Embryonic facial prominence (tissue), 1 donor: ENCODE measurements around the gene DUOXA1.

Source experiments
- DNase-seq: peaks from one replicate; pipeline ENCODE4 v3.0.0-alpha.2; 2016; ENCODE audit errors: extremely low spot score

Gene DUOXA1

DNA sequence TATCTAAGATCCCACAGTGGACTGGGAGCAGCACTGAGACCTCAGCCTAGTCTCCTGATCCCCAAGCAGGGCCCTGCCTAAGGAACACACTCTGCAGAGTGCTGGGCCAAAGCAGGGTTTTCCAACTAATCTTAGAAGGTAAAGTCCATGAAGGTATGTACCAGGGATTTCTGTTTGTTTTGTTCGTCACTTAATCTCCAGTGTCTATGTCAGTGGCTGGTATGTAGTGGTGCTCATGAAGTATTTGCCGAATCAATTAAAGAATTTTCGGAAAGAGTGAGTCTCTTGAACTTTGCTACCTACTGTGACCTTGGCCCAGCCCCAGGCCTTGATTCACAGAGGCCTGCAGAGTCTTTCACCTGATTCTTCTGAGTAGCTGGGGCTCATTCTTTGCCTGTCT, 1.8 kb upstream of the DUOXA1 start:
- no peak for DNase-seq

DNA sequence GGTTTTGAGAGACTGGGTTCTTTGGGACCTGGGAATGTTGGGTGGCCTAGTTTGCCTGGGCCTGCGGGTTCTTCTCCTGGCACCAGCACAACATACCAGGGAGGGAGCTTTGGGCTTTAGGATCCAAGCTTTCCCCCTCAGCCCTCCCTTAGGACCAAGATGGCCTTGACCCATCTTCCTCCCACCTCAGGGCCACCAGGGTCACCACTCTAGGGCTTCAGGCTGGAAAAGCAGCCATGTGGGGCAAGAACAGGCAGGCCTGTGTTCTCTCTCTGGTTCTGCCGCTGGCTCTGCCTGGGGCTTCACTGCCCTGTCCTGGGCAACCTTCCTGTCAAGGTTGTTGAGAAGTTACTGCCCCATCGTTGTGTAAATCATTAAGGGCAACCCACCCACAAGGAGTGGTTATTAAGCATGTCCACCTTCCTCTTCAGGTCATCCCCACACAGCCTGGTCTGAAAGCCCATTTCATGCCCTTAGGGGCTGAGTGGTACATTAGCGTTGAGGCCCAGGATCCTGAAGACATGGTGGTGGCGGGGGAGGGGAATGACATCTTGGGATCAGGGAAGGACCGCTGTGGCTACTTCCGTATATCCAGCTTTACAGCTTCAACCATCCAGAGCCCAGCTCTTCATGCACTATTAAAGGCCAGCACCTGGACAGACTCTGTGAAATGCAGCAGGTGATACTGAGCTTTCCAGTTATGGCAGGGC, 767 bp upstream of the DUOXA1 start:
- no peak for DNase-seq

DNA sequence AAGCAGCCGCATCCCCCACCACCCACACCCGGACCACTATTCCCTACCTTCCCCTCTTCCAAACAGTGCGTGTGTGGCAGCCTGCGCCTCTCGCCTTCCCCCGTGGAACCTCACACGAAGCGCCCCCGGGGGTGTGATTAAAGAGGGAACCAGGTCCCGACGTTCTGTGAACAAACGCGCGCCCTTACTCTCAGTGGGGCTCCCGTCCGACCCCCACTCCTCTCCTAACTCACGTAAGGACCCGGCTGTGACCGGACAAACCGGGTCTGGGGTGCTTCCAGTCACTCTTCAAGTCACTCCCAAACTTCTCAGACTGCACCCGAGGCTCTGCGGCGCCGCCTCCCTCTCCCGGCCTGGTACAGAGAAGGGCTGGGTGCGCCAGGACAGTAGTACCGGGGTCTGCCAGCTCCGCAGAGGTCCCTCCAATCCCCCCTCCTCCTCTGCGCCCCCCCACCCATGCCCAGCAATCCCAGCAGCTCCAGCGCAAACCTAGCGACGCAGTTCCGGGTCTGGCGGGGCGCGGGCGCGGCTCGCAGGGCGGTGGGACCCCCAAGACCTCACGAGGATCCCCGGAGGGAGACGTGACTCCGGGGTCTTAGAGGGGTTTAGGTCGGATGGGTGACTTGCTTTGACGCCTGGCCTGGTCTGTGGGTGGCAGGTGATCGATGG, 574 bp downstream of the DUOXA1 start:
- DNase-seq = no peak

DNA sequence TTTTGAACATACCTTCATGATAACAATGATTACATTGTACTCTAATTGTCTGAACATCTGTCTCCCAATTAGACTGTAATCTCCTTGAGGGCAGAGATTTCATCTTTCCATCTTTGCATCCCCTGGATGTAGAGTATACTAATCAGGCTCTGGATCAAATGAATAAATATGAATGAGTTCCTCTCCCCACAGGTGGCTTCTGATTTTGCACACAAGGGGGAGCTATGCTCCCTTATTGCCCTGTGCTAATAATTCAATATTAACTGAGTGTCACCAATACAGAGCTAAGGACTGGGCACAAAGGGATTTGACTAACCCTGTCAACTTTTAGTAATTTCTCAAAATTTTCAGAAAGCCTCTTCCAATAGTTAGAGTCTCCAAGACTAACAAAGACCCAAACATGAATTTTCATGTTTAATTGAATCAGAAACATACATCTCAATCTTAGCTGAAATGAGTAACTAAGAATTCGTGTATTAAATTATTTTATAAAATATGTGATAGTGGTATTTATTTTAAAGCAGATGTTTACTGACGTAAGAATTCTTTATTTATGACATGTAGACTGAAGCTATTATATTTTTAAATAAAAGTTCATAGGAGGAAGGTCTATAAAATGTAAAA, 3.0 kb downstream of the DUOXA1 start:
- DNase-seq = no peak

DNA sequence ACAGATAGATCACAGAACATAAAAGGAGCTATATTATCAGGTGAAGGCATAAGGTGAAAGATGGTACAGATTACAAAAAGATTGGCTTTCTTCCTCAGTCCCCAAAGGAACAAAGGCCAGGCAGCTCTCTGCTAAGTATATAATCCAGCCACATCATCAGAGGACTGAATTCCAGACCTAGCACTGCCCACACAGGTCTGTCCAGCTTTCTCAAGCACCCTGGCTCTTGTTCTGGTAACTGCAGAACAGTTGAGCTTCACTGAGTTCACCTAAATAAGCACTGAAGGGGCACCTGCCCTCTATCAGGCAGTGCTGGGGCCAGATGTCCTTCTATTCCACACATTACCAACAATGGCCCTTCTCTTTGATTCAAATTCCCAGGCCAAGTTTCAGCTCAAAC, 6.3 kb downstream of the DUOXA1 start:
- DNase-seq = no peak

DNA sequence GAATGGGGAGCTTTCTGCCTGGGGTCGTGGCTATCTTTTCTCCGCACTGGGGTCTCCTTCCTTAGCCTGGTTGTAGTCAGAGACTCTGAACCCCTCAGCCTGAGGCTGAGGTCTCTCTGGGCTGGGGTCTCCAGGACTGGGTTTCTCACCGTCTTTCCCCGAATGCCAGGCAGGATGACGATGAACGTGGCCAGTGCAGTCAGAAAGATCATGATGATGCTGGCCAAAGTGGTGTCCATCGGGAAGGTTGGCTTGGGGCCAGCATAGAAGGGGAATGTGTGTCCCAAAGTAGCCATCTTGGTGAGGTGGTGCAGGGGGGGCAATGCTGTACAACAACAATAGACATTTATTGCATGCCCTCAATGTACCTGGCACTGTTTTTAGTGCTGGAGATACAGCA, 7.0 kb downstream of the DUOXA1 start:
- DNase-seq = no peak

DNA sequence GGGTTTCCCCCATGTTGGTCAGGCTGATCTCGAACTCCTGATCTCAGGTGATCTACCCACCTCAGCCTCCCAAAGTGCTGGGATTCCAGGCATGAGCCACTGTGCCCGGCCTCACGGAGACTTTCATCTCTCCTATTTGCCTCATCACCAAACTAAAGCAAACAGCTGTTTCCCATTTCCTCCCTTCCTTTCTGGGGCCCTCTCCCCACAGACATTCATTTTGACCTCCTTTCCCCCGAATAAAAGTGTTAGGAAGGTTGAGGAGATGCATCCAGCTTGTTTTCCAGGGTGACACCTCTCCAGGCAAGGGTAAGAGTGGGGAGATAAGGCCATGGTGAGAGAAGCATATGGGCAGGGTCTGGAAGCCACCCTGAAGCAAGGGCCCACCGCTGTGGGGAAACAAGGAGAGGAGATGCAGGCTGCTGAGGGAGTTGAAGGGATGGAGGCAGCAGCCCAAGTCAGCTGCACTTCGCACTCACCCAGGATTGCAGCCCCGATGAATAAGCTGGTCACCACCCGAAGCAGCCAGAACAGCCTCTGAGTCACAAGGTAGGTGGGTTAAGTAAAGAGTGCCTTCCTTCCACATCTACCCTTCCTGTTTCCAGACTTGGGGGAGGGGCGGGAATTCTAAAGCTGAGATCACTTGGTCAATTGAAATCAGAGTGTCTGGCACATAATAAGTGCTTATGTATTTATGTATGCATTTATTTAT, 7.8 kb downstream of the DUOXA1 start:
- DNase-seq = no peak

DNA sequence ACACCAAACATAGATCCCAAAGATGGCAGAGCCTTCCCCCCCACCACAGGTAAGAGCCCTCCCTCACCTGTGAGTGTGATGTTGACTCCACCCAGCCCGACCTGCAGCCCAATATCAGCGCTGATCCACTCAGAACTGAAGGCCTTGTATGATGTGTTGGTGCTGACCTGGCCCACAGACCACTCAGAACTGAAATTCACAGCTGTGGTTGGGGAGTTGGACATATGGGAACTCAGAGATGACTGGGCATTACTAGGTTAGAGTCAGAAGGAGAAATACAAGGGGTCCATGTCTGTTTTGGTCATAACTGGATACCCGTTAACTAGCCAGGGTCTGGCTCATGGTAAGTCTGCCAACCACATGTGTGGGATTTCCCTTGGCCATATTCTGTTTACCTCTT, 8.7 kb downstream of the DUOXA1 start:
- no peak for DNase-seq

DNA sequence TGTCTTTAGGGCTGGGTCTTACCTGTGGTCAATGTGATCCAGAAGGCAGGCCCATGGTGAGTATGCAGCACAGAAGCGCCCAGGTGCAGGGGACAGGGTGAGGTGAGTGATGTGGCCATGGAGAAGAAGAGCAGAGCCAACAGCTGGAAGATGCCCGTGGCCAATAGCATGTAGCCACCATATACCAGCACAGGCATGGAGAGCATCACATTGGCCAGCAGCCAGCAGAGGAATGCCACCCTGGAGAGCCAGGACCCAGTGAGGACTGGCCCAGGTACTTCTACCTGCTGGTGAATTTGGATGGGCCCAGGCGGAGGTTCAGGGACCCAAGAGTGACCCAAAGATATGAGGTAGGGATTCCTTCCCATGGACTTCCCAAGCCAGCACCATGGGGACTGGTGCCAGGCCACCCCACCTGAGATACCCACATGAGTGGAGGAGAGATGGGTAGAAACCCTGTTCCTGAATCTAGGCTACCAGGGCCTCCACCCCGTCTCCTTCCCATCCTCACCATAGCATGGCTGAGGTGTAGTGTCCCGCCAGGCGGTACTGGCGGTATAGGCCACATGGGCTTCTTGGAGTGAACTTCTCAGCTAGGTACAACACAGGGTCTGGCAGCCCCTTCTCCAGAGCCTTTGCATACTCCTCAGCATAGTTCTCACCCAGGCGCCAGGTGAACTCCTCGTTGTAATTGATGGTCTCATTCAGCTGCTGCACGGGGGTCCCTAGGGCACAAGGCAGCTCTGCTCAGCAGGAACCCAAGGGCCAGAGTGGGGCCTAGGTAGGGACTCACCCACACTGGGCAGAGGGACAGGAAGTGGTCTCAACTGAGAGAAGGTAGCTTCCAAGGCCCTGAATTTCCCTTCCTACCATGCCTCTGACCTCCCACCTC, 9.4 kb downstream of the DUOXA1 start:
- no peak for DNase-seq

DNA sequence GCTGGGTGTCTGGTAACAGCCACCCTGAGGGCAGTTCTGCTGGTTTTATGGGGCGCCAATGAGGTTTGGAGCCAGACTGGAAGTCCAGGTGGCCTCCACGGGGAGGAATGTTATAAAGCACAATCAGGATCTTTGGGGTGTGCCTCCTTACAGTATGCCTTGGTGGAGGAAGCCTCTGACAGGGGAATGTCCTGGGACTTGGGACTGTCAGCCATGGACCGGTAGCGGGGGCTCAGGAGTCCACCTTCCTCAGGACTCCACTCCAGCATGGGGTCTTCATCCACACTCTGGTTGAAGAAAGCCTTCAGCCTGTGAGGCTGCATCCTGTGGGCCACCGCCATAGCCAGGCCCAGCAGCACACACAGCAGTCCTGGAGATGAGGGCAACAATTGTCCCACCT, 10.7 kb downstream of the DUOXA1 start:
- DNase-seq = no peak

DNA sequence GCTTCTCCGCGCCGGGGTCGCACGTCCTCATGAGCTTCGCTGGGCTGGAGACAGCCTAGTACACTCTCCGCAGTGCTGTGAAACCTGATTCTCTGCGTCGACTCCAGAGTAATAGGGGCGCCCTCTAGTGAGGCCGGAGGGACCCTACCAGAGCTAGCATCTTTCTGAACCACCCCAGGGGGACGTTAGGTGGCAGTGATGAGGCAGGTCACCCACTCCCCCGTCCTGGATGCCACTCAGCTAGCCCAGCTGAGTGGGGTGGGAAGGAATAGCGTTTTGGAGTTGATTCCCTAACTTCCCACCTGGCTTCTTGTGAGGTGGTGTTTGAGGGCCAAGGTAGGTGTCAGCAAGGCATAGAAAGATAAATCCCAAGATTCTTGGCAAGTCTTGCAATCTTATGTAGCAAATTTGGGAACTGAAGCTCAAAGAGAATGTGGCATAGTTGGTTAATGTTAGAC, 11.5 kb downstream of the DUOXA1 start:
- peak; percentile 88 for DNase-seq

DNA sequence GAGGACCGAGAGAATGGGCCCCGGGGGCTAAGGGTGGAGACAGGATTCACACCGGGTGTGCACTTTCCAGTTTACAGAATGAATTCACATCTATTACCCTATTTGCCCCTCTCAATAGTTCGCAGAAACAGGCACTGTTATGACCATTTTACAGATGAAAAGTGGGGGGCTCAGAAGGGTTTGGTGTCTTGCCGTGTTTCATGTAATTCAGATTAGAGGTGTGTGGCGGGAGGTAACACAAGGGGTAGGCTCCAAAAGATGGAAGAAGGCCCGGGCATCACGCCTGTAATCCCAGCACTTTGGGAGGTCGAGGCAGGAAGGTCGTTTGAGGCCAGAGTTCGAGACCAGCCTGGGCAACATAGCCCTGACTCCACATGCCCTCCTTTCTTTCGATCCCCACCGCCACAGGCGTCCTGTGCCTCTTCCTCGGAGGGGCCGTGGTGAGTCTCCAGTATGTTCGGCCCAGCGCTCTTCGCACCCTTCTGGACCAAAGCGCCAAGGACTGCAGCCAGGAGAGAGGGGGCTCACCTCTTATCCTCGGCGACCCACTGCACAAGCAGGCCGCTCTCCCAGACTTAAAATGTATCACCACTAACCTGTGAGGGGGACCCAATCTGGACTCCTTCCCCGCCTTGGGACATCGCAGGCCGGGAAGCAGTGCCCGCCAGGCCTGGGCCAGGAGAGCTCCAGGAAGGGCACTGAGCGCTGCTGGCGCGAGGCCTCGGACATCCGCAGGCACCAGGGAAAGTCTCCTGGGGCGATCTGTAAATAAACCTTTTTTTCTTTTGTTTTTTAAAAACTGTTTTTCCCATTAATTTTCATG, 12.2 kb downstream of the DUOXA1 start:
- DNase-seq = no peak

DNA sequence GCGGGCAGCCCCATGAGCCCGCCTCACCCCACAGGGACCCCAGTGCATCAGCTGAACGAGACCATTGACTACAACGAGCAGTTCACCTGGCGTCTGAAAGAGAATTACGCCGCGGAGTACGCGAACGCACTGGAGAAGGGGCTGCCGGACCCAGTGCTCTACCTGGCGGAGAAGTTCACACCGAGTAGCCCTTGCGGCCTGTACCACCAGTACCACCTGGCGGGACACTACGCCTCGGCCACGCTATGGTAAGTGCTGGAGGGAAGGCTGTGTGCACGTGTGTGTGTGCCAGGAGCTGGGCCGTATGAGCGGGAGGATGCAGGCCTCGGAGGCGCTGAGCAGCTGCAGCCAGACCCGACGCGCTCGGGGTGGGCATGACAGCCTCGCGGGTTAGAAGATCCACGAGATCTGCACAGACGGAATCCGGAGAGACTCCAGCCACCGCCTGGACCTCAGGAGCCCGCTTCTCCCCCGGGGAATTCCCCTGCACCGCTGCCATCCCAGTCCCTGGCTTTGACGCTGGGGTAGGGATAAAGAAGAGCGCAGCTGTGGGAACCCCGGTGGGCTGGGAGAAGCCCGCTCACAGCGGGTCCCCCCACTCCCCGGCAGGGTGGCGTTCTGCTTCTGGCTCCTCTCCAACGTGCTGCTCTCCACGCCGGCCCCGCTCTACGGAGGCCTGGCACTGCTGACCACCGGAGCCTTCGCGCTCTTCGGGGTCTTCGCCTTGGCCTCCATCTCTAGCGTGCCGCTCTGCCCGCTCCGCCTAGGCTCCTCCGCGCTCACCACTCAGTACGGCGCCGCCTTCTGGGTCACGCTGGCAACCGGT, 13.0 kb downstream of the DUOXA1 start:
- no peak for DNase-seq

DNA sequence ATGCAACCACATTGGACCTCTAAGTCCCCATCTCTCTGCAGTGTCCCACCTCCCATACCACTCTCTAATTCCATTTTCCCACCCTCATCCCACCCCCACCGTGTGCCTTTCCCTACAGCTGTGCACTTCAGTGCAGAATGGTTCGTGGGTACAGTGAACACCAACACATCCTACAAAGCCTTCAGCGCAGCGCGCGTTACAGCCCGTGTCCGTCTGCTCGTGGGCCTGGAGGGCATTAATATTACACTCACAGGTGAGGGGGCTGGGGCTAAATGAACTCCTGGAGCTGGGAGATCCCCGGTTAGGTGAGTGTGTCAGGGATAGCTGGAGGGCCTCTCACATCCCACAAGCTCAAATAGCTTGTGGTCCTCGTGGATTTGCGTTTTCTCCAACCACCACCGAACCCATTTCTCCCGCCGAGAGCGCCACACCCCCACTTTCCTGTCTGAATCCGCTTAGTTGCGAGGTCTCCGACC, 13.6 kb downstream of the DUOXA1 start:
- no peak for DNase-seq

DNA sequence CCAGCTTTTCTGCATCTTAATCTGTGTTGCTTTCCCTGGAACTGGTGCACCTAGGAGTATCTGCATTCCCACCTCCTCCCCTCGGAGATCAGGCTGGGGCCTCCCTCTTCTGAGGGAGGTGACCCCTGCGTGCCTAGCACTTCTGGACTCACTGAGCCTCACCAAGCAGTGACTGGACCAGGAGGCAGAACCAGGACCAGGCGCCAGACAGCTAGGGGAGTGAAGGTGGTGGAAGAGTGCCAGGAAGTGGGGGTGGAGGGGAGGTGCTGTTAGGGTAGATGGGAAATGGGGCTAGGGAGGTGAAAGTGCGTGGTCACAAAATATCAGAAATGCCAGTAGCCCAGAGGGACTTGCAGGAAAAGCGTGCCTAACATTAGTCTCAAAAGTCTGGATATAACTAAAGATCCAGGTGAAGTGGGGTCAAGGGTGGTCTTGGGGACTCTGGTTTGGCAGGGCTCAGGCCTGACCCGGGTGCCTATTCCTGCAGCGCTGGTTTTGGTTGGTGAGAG, 14.3 kb downstream of the DUOXA1 start:
- no peak for DNase-seq

DNA sequence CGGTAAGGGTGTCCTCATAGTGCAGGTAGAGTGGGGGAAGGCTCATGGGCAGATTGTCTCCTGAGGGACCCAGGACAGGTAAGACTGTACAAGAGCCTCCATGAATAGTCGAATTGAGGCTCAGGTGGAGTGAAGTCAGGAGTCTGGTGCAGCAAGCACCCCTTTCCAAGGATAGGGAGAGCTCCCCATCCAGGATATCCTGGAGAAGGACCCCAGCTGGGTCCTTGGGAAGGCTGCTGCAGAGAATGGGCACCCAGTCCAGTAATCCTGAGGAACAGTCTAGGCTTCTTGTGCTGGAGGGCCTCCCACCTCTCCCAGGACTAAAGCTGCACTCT, 15.0 kb downstream of the DUOXA1 start:
- DNase-seq = no peak

DNA sequence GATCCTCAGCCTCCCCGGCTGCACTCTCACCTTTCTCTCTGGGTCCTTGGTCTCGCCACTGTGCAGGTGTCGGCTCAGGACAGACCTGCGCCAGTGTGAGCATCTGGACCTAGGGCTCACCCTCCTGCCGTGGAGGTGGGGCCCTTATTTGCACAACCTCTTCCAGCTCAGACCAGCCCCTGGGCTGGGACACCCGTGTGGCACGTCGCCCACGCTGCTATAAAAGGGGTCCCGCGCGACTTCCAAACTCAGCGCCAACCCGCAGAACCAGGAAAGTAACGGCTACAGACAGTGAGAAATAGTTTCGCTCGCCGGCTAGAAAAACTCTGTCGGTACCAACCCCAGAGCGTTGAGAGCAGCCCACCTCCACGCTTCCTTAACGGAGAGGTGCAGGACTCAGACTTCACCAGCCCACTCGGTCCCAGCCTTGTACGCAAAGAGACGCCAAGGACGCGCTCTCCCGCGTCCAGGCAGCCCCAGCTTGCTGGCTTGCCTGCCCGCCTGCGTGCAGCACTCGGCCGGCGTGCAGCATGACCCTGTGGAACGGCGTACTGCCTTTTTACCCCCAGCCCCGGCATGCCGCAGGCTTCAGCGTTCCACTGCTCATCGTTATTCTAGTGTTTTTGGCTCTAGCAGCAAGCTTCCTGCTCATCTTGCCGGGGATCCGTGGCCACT, 15.5 kb downstream of the DUOXA1 start, which contains the start of the genes DUOX2 and DUOXA2:
DUOX2 (minus strand) TSS at position 97 of the 675 bp plus-strand sequence. CDS start 761 bp downstream, outside the sequence.
DUOXA2 (plus strand) TSS at position 251 of the 675 bp plus-strand sequence; CDS start at position 531, 280 bp downstream.
- no peak for DNase-seq

DNA sequence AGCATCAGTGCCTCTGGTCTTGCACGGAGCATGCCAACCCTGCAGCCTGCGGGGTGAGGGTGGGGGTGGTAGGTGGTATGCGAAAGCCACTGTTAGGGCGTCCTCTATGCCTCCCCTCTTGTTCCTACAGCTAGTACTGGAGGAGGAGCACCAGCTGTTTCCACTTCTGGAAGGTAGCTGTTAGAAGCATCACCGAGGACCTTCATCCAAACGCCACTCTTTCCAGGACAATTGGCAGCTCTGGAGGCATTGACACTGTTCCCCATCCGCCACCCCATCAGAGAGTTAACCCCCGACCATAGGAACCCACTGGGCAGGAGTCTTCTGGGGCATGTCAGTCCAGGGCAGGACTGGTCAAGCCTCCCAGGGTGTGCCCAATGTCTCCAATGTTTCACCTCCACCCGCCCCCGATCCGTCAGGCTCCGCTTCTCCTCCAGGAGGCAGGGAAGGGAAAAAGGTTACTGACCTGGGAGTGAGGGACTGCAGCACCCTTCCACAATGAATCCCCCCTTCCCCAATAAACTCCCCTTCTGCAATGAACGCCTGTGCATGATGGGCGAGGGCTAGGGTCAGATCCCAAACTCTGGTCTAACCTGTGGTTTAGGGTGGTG, 16.2 kb downstream of the DUOXA1 start:
- DNase-seq = no peak
